AG08395 (cell line): ENCODE results near the gene NCOA5.
"Not testable (repeated sequence)": the region's sequence is repeated elsewhere in the genome, so short reads cannot be mapped to it uniquely, and the experiment has no call there.

Experiments
- DNase-seq: peaks from one replicate; pipeline ENCODE4 v3.0.0; 2012; ENCODE audit warnings: mixed read lengths, low spot score

The NCOA5 gene

GRCh38 chr20:46120136-46120535 is 30.4 kb upstream of the NCOA5 start:
- no peak for DNase-seq

DNA sequence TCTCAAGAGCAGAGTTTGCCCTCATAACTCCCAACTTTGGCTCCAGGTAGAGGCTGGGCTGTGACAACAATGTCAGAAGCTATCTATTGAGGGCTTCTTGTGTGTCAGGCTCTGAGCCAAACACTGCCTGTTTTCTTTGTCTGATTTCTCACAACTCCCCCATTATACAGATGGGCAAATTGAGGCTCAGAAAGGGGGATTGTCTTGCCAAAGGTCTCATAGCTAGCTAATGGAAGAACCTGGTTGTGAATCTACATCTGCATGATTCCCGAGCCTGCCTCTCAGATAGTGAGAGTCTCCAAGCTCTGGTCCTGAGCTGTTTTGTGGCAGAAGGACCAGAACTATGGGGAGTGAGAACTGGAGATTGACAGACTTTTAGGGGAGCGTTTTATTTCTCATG is 29.8 kb upstream of the NCOA5 start:
- no peak for DNase-seq

- DNase-seq: no peak
Measured at GRCh38 chr20:46119028-46119546, 29.3 kb upstream of the NCOA5 start.

- no peak for DNase-seq
Measured at GRCh38 chr20:46118481-46119020, 28.8 kb upstream of the NCOA5 start.

DNA sequence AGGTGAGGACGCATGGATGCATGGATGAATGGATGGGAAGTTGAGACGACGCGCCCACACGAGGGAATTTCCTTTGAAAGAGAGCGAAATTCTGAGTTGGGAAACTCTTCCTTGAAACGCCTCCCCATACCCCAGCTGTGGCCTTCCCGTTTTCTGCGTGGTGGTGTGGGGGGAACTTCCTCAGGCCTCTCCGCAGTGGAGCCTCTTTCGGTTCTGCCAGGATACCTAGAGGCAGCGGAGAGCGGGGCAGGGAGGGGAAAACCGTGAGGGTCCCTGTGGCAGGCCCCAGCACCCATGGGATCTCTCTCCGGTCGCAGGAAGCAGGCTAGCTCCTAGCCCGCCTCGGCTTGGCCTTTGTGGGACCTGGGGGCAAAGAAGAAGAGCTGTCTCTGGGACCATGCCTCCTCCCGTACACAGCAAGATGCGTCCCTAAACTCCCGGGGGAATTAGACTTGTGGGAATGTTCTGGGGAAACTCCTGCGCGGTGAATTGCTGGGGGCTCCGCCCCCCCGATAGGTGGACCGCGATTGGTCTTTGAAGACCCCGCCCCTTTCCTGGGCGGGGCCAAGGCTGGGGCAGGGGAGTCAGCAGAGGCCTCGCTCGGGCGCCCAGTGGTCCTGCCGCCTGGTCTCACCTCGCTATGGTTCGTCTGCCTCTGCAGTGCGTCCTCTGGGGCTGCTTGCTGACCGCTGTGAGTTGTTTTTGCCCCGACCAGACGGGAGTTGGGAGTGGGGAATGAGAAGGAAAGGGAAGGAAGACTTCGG is 28.1 kb upstream of the NCOA5 start, which contains the start of gene CD40:
Gene CD40, plus strand, starts transcription at position 611 of the 764 bp plus-strand sequence. Its CDS starts 30 bp downstream, at position 641.
- peak; percentile 95 for DNase-seq

- DNase-seq: no peak
Measured at GRCh38 chr20:46114449-46114848, 24.7 kb upstream of the NCOA5 start.

DNA sequence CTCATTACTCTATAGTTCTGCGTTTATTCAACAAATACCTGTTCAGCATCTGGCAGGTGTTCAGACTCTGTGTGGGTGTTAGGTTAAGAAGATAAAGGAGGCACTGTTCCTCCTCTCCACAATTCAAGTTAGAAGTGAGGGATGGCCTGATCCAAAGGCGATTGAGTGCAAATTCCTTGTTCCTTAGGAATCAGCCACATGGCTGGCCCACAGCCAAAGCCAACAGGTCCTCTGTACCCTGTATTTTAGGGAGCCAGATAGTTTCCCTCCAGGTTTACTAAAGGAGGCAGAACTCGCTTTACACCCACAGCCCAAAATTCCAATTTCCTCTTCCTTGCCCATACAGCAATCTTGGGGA is 23.3 kb upstream of the NCOA5 start:
- no peak for DNase-seq

GRCh38 chr20:46112430-46113112 is 22.8 kb upstream of the NCOA5 start:
- DNase-seq: no peak

GRCh38 chr20:46111836-46112212 is 22.1 kb upstream of the NCOA5 start:
- no peak for DNase-seq

DNA sequence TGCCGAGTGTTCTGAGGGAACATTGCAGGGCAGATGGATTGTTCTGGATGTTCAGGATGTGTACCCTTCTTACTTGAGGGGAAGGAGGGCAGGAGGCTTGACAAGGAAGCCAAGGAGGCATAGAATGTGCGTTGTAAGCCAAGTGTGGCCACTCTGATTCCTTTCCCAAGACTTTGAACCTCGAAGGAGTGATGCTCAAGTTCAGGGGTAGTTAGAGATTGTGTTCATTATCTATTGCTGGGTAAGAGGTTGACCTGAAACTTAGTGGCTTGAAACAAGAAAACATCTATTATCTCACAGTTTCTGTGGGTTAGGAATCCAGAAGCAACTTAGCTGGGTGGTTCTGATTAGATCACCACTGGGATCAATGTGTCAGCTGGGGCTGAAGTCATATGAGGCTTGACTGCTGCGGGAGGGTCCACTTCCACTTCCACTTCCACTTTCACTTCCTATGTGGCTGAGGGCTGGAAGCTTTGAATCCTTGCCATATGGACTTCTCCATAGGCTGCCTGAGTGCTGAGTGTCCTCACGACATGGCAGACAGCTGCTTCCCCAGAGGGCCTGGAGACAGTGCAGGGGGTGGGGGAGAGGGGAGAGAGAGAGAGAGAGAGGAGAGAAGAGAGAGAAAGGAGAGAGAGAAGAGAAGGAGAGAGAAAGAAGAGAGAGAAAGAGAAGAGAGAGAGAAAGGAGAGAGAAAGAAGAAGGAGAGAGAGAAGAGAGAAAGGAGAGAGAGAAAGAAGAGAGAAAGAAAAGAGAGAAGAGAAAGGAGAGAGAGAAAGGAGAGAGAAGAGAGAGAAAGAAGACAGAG is 21.5 kb upstream of the NCOA5 start:
- DNase-seq: no peak

DNA sequence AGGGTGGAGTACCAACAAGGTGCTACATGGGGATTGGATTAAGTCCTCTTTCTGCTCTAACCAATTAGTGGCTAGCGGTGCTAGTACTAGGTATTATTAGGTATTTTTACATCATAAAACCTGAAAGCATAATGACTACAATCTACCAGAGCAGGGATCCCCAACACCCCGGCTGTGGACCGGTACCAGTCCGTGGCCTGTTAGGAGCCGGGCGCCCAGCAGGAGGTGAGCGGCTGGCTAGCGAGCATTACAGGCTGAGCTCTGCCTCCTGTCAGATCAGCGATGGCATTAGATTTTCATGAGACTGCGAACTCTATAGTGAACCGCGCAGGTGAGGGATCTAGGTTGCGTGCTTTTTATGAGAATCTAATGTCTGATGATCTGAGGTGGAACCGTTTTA is 19.2 kb upstream of the NCOA5 start:
- DNase-seq: no peak

GRCh38 chr20:46108435-46108841 is 18.7 kb upstream of the NCOA5 start:
- DNase-seq: no peak

DNA sequence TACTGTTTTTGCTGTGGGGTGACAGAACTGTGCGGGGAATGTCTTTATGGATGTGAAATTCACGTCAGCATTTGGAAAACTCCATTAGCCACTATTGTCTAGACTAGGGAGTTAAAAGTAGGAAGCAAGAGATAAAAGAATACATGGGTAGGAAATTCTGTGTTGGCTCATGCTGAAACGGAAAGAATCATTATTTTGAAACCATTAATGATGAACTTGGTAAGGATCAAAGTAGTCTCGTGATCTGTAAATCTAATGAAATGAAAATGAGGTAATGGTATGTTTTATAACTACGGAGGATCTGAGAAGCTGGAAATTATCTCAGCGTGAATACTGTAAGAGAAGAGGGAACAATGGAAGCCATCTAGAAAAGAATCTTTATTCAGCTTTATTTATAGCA is 17.3 kb upstream of the NCOA5 start:
- DNase-seq: no peak

GRCh38 chr20:46104262-46104661 is 14.5 kb upstream of the NCOA5 start:
- no peak for DNase-seq

GRCh38 chr20:46102940-46103339 is 13.2 kb upstream of the NCOA5 start:
- no peak for DNase-seq

DNA sequence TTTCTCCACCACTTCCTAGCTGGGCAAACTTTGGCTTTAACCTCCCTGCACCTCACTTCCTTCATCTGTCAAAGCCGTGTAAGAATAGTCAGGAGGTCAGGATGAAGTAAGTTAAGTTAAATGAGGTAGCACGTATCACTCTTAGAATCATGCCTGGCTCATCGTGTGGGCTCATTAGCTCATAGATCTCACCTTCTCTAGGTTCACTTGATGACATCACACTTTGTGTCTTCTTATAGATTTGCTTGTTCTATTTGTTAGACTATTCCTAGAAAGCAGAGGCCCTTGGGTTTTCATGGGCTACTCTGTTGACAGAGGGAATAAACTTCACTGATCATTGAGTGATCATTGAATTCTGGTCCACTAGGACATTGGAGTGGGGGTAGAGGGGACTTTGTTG is 12.2 kb upstream of the NCOA5 start:
- DNase-seq: no peak

DNA sequence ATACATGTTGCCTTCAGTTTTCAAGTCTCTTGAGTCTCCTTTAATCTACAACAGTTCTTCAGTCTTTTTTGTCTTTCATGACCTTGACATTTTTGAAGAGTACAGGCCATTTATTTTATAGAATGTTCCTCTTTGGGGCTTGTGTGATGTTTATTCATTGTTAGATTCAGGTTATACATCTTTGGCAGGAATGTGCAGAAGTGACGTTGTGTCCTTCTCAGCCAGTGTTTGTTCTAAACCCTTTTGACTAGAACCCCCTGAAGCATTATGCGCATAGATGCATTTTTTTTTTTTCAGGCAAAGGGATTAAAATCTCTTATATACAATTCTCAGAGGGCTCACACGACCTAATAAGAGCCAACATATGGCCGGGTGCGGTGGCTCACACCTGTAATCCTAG is 11.2 kb upstream of the NCOA5 start:
- no peak for DNase-seq

DNA sequence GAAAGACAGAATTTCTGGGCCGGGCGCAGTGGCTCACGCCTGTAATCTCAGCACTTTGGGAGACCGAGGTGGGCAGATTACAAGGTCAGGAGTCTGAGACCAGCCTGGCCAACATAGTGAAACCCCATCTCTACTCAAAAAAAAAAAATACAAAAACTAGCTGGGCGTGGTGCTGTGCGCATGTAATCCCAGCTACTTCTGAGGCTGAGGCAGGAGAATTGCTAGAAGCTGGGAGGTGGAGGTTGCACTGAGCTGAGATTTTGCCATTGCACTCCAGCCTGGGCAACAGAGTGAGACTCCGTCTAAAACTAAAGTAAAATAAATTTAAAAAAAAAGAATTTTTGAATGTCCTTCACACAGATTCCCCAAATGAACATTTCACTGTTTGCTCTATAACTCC is 10.7 kb upstream of the NCOA5 start:
- not testable (repeated sequence) for DNase-seq

DNA sequence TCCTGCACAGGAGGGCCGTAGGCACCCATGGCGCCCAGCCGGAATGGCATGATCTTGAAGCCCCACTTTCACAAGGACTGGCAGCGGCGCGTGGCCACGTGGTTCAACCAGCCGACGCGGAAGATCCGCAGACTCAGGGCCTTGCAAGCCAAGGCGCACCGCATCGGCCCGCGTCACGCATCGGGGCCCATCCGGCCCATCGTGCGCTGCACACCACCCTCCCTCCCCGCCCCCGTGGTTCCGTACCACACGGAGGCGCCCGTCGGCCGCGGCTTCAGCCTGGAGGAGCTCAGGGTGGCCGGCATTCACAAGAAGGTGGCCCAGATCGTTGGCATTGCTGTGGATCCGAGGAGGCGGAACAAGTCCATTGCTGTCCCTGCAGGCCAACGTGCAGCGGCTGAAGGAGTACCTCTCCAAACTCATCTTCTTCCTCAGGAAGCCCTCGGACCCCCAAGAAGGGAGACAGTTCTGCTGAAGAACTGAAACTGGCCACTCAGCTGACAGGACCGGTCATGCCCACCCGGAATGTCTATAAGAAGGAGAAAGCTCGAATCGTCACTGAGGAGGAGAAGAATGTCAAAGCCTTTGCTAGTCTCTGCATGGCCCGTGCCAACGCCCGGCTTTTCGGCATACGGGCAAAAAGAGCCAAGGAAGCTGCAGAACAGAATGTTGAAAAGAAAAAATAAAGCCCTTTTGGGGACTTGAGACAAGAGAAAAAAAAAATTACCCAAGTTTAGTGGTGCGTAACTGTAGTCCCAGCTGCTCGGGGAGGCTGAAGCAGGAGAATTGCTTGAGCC is 9.9 kb upstream of the NCOA5 start:
- DNase-seq: no peak

- DNase-seq: no peak
Measured at GRCh38 chr20:46093531-46093930, 3.8 kb upstream of the NCOA5 start.
